Cardiac fibroblast (primary cell): ENCODE measurements around the gene KRT23.

Experiments
- DNase-seq, 2 donors: peaks; one replicate each; pipeline versions ENCODE4 v3.0.0 to v3.0.0-alpha.2; 2010; ENCODE audit warnings: low read depth in 2 of 2
- H3K4me3 ChIP-seq, 2 donors: replicated peaks in 1 of 2; 1 replicate in 1 of 2; 2 replicates in 1 of 2; pipeline ENCODE4 v1.5.1; 2011; ENCODE audit warnings: low read depth in 2 of 2, low read length in 2 of 2, mild to moderate bottlenecking in 2 of 2, moderate library complexity in 1 of 2
- TF ChIP-seq, protein P1 (sequence below): IDR thresholded peaks from one replicate; pipeline ENCODE4 v1.5.1; 2011; ENCODE audit warnings: low read depth, mild to moderate bottlenecking, low read length, inconsistent platforms

KRT23 gene

DNA sequence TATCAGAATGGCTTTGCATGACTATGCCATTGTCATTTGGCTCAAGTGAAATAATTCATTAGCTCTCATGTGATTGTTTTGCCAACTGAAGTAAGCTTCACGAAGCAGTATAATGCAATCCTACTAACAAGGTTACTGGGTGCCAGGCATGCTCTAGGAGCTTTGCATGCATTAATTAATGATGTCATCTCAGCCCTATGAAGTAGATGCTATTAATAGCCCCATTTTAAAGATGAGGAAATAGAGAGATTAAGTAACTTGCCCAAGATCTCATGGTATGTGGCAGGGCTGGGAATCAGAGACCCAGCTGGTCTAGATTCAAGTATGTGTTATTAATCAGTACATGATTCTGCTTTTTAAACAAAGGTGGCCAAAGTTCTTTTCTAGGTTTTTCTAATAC, 15.2 kb upstream of the KRT23 start:
- peak; percentile 34 to 81 for DNase-seq
- H3K4me3 ChIP-seq = no peak overlapping the region
- TF ChIP-seq, protein P1, sequence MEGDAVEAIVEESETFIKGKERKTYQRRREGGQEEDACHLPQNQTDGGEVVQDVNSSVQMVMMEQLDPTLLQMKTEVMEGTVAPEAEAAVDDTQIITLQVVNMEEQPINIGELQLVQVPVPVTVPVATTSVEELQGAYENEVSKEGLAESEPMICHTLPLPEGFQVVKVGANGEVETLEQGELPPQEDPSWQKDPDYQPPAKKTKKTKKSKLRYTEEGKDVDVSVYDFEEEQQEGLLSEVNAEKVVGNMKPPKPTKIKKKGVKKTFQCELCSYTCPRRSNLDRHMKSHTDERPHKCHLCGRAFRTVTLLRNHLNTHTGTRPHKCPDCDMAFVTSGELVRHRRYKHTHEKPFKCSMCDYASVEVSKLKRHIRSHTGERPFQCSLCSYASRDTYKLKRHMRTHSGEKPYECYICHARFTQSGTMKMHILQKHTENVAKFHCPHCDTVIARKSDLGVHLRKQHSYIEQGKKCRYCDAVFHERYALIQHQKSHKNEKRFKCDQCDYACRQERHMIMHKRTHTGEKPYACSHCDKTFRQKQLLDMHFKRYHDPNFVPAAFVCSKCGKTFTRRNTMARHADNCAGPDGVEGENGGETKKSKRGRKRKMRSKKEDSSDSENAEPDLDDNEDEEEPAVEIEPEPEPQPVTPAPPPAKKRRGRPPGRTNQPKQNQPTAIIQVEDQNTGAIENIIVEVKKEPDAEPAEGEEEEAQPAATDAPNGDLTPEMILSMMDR = no peak

DNA sequence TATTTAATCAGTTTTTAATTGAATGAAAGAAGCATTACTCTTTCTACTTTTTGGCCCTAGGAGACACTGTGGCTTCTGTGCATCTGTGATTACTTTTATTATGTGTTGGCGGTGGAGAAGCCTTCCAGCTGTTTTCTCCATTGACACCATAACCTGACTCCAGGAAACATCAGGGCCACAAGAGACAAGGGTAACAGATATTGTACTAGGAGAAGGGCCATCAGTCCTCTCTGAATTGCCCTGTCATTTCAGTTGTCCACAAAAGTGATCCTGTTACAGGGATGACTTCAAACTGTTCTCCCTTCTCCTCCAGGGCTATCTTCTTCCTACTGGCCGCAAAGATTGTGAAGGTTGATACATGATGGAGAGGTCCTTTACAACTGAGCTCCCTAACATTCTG, 14.7 kb upstream of the KRT23 start:
- no peak for DNase-seq
- TF ChIP-seq, protein P1 = no peak

DNA sequence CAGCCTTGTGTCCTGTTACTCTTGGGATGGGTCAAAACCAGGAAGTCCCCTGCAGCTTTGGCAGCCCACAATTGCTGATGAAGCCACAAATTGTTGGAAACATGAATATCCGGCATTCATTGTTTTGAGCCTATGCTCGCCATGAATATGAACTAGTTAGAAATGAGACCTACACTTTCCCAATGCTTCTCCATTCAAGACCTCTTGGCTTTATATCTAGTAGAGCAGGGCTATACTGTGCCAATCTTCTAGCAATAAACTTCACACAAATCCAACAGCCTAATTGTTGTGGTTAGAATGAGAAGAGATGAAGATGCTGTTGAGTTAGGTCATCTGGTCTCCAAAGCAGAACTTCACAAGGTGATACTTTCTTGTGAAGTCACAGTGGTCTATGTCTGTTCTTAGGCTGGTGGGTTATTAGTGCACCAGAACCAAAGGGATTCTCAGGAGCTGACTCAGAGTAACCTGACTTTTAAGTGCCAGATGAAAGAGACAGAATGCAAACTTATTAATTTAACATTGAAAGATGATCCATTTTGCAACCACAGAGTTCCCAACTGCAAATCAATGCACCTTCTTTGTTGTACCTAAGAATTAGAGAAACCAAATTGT, 13.7 kb upstream of the KRT23 start:
- DNase-seq = no peak
- TF ChIP-seq, protein P1 = no peak
- H3K4me3 ChIP-seq = no peak overlapping the region

More for the DNA sequence above, 14.7 kb upstream of the KRT23 start:
- no peak overlapping the region for H3K4me3 ChIP-seq

DNA sequence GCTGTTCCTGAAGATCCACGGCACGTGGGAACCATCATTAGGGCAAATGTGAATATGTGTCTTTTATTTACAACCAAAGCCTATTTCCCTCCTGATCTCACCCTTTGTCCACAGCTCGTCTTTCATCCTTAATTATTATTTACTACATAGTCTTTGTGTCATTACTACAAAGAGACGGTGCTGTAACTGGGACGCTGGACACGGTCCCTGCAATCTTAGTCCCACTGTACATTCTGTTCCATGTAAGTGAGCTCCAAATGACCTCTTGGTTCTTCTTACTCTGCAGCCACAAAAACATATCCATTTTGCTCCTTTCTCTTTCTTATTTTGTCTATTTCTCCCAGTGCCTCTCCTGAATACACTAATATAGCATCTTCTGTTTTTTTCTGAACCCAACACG, 12.7 kb upstream of the KRT23 start:
- DNase-seq = no peak

DNA sequence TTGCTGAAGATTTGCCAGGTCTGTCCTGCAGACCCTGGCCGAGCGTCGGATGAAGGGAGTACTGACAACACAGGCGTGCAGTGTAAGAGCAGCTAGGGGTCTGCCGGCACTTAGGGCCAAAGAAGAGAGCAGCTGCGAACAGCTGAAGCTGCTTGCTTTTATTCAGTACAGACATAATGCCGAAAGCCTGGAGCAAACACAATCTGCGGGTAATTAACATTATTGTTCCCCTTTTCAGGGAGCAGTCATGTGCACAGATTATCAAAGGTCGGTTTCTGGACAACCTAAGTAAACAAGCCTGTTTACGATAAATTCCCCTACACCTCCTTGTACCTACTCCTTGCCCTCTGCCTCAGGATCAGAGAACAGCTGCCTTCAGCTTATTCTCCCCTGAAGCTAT, 12.0 kb upstream of the KRT23 start:
- H3K4me3 ChIP-seq = no peak overlapping the region
- TF ChIP-seq, protein P1 = no peak
- DNase-seq = no peak

More for the DNA sequence above, 12.7 kb upstream of the KRT23 start:
- H3K4me3 ChIP-seq = no peak overlapping the region
- TF ChIP-seq, protein P1 = no peak

DNA sequence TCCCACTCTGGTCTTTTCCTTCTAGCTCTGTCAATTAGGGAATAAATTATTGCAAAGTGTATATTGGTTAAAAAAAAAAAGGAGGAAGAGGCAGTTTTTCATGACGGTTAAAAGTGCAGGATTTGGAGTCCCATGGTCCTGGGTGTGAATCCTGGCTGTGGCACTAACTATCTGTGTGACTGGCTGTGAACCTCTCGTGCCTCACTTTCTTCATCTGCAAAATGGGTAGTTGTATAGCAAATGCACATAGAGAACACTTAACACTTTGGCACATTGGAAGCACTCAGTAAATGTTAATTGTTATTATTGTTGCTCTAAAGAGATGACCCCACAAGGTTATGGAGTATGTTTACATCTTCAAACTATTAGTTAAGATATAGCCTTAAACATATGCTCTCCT, 10.5 kb upstream of the KRT23 start:
- TF ChIP-seq, protein P1 = no peak
- no peak overlapping the region for H3K4me3 ChIP-seq
- DNase-seq = no peak

DNA sequence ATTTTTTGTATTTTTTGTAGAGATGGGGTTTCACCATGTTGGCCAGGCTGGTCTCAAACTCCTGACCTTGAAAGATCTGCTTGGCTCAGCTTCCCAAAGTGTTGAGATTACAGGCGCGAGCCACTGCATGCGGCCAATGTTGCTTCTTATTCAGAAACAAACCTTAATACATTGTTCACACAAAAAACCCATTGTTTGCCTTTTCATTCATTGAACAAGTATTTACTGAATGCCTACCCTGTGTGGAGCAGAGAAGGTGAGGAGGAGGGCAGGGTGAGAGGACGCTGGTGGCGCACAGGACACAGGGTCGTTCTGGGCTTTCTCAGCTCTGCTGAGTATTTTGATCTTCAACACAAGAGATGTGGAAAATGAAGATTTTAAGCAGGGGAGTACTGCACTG, 8.0 kb upstream of the KRT23 start:
- TF ChIP-seq, protein P1 = no peak
- DNase-seq = no peak
- H3K4me3 ChIP-seq = no peak overlapping the region
